HCT116 (cell line): ENCODE measurements around the gene HSD17B13. TPM values are rescaled to one million over a fixed set of nuclear protein-coding genes. Genes with fewer than 3 reads are reported as not detected.

Source experiments
- ATAC-seq: fragments of 200-7000 bp; cut with Tn5 transposase; 2 replicates; pipeline ENCODE4 v1.9.1; 2020; ENCODE audit warnings: mild to moderate bottlenecking, moderate library complexity
- BruUV-seq: library from RNA; stranded (reverse); fragments of 400-500 nt; replicated peaks from 2 replicates; lab custom pipeline; 2021; lab: Mats Ljungman, UMichigan
- CTCF ChIA-PET: fragments of 300-600 bp; sonication (Branson Sonifier 250); formaldehyde crosslinking; loops from one replicate; lab custom pipeline; 2021; ENCODE audit warnings: antibody characterized with exemption; lab: Charles Lee
- POLR2A ChIA-PET: fragments of 300-600, 350-600 bp; sonication (Branson Sonifier 250); formaldehyde crosslinking; loops from one replicate; lab custom pipeline; 2021; ENCODE audit warnings: antibody characterized with exemption; lab: Charles Lee
- RAD21 ChIA-PET, 2 experiments: fragments of 300-600 bp; sonication (Branson Sonifier 250); formaldehyde crosslinking; loops; one replicate each; lab custom pipeline; 2023; ENCODE audit warnings: low total read pairs in 2 of 2; ENCODE audit not compliant: uncharacterized antibody in 2 of 2, unreplicated experiment in 2 of 2, low non-redundant PET in 1 of 2; lab: Charles Lee
- DNase-seq: peaks from one replicate; pipeline ENCODE4 v3.0.0-alpha.2; 2010; ENCODE audit warnings: low read depth, low spot score
- H2AFZ ChIP-seq: fragments of 200-600 bp; shearing (Covaris generic), sonication (generic); 2 replicates; pipeline ENCODE4 v1.6.1; 2017; ENCODE audit warnings: low read depth, mixed run types, mixed read lengths, antibody characterized with exemption, low read length; ENCODE audit not compliant: poor library complexity, severe bottlenecking
- H3K27ac ChIP-seq: 2 replicates; pipeline ENCODE4 v1.5.1; 2012; ENCODE audit warnings: low read depth, low read length
- H3K27me3 ChIP-seq: fragments of 200-600 bp; sonication (generic); 2 replicates; pipeline ENCODE4 v1.6.1; 2016; ENCODE audit warnings: mixed run types, low read length, mixed read lengths; ENCODE audit not compliant: insufficient read depth
- H3K36me3 ChIP-seq, 2 experiments: fragments of 200-500 bp in 1 of 2; fragments of 200-600 bp in 1 of 2; sonication (Bioruptor generic) in 1 of 2; sonication (generic) in 1 of 2; 2 replicates each; pipeline versions ENCODE4 v1.5.1 to v1.6.1; 2014 to 2016; ENCODE audit warnings: low read length in 2 of 2, inconsistent platforms in 1 of 2, mixed read lengths in 1 of 2, mixed run types in 1 of 2; ENCODE audit not compliant: insufficient read depth in 2 of 2, control insufficient read depth in 1 of 2
- H3K4me1 ChIP-seq, 2 experiments: fragments of 200-600 bp in 1 of 2; sonication (generic) in 1 of 2; 2 replicates each; pipeline versions ENCODE4 v1.5.1 to v1.6.1; 2012 to 2017; ENCODE audit warnings: low read length in 2 of 2, inconsistent platforms in 1 of 2, mild to moderate bottlenecking in 1 of 2, mixed read lengths in 1 of 2, mixed run types in 1 of 2, moderate library complexity in 1 of 2; ENCODE audit not compliant: insufficient read depth in 2 of 2, control insufficient read depth in 1 of 2
- H3K4me2 ChIP-seq: fragments of 200-600 bp; sonication (generic); 2 replicates; pipeline ENCODE4 v1.6.1; 2017; ENCODE audit warnings: mixed run types, low read length, mixed read lengths
- H3K4me3 ChIP-seq, 2 experiments: fragments of 200-600 bp in 1 of 2; sonication (generic) in 1 of 2; replicated peaks in 1 of 2; 2 replicates each; pipeline ENCODE4 v1.5.1; 2011 to 2016; ENCODE audit warnings: low read length in 2 of 2, control low read depth in 1 of 2, low read depth in 1 of 2, mild to moderate bottlenecking in 1 of 2, mixed read lengths in 1 of 2, mixed run types in 1 of 2
- H3K79me2 ChIP-seq: fragments of 200-600 bp; sonication (generic); 2 replicates; pipeline ENCODE4 v1.6.1; 2017; ENCODE audit warnings: mild to moderate bottlenecking, mixed run types, low read length, moderate library complexity, mixed read lengths; ENCODE audit not compliant: insufficient read depth
- H3K9ac ChIP-seq: fragments of 200-600 bp; sonication (generic); 2 replicates; pipeline ENCODE4 v1.6.1; 2016; ENCODE audit warnings: low read length, mixed read lengths
- H3K9me2 ChIP-seq: fragments of 200-600 bp; sonication (generic), shearing (Covaris generic); 2 replicates; pipeline ENCODE4 v1.6.1; 2017; ENCODE audit warnings: mixed run types, mild to moderate bottlenecking, moderate library complexity; ENCODE audit not compliant: insufficient read depth
- H3K9me3 ChIP-seq, 2 experiments: fragments of 200-500 bp in 1 of 2; fragments of 200-600 bp in 1 of 2; sonication (Bioruptor generic) in 1 of 2; sonication (generic) in 1 of 2; 2 replicates each; pipeline ENCODE4 v1.6.1; 2014 to 2017; ENCODE audit warnings: low read length in 2 of 2, mixed read lengths in 2 of 2, inconsistent platforms in 1 of 2, low read depth in 1 of 2, mild to moderate bottlenecking in 1 of 2, mixed run types in 1 of 2, moderate library complexity in 1 of 2; ENCODE audit not compliant: control insufficient read depth in 1 of 2, insufficient read depth in 1 of 2
- H4K20me1 ChIP-seq: fragments of 200-600 bp; sonication (generic), shearing (Covaris generic); 2 replicates; pipeline ENCODE4 v1.6.1; 2017; ENCODE audit warnings: mixed run types, mild to moderate bottlenecking, moderate library complexity; ENCODE audit not compliant: insufficient read depth
- ATF3 ChIP-seq: IDR thresholded peaks from 2 replicates; pipeline ENCODE4 v1.6.1; 2012
- CBX3 ChIP-seq: IDR thresholded peaks from 2 replicates; pipeline ENCODE4 v1.6.1; 2012; ENCODE audit warnings: low read depth
- CEBPB ChIP-seq: IDR thresholded peaks from 2 replicates; pipeline ENCODE4 v1.6.1; 2012; ENCODE audit warnings: low read depth
- EGR1 ChIP-seq: IDR thresholded peaks from 2 replicates; pipeline ENCODE4 v1.6.1; 2012; ENCODE audit warnings: low read depth
- ELF1 ChIP-seq: IDR thresholded peaks from 2 replicates; pipeline ENCODE4 v1.6.1; 2012; ENCODE audit warnings: low read depth, borderline replicate concordance
- EZH2 ChIP-seq: fragments of 200-600 bp; sonication (generic); IDR thresholded peaks from 2 replicates; pipeline ENCODE4 v1.6.1; 2017; ENCODE audit warnings: antibody characterized with exemption, mixed run types
- FOSL1 ChIP-seq: IDR thresholded peaks from 2 replicates; pipeline ENCODE4 v1.6.1; 2012; ENCODE audit warnings: low read depth
- JUND ChIP-seq: IDR thresholded peaks from 2 replicates; pipeline ENCODE4 v1.6.1; 2012
- MAX ChIP-seq: IDR thresholded peaks from 2 replicates; pipeline ENCODE4 v1.6.1; 2012
- POLR2A ChIP-seq: IDR thresholded peaks from 2 replicates; pipeline ENCODE4 v1.7.0; 2011; ENCODE audit warnings: borderline replicate concordance; ENCODE audit not compliant: insufficient read depth, insufficient read length; ENCODE audit errors: extremely low read depth
- POLR2AphosphoS5 ChIP-seq: IDR thresholded peaks from 2 replicates; pipeline ENCODE4 v1.6.1; 2011; ENCODE audit warnings: mild to moderate bottlenecking, low read depth, low read length, moderate library complexity
- RAD21 ChIP-seq: IDR thresholded peaks from 2 replicates; pipeline ENCODE4 v1.6.1; 2012; ENCODE audit warnings: low read depth, mild to moderate bottlenecking
- REST ChIP-seq: IDR thresholded peaks from 2 replicates; pipeline ENCODE4 v1.6.1; 2012; ENCODE audit warnings: low read depth
- TCF7L2 ChIP-seq: IDR thresholded peaks from 2 replicates; pipeline ENCODE4 v1.7.0; 2011; ENCODE audit warnings: borderline replicate concordance, inconsistent platforms; ENCODE audit not compliant: insufficient read depth, insufficient read length; ENCODE audit errors: extremely low read depth
- YY1 ChIP-seq: IDR thresholded peaks from 2 replicates; pipeline ENCODE4 v1.6.1; 2011; ENCODE audit warnings: low read length, low read depth, moderate library complexity, mild to moderate bottlenecking; ENCODE audit not compliant: insufficient replicate concordance; ENCODE audit errors: extremely low read depth
- ZBTB33 ChIP-seq: IDR thresholded peaks from 2 replicates; pipeline ENCODE4 v1.6.1; 2011; ENCODE audit warnings: mild to moderate bottlenecking, low read length, moderate library complexity; ENCODE audit not compliant: insufficient replicate concordance; ENCODE audit errors: extremely low read depth
- intact Hi-C: fragments of 100-400 bp; cut with micrococcal nuclease; formaldehyde crosslinking; loops from 2 replicates; pipeline ENCODE4 v1.10.0; 2022
- total RNA-seq: library from RNA; stranded (reverse); gene quantifications from one replicate; pipeline ENCODE4 v1.2.1, GENCODE V29; 2021; ENCODE audit not compliant: unreplicated experiment

Gene HSD17B13
- total RNA-seq, 1 experiment from 2014 or later, result 0.81 TPM

GRCh38 chr4:87309625-87310024 is 13.1 kb downstream of the HSD17B13 start:
- POLR2A ChIA-PET, result no interaction called here
- no peaks in the 10 kb centered on the region for H4K20me1 ChIP-seq
- DNase-seq (no peak), ATAC-seq (no peak)
- BruUV-seq, result no TSS peak
- no peak overlapping the region for H2AFZ ChIP-seq
- intact Hi-C loops, result no loop called here
- H3K36me3 ChIP-seq, result no peaks in the 10 kb centered on the region
- RAD21 ChIA-PET, result no interaction called here
- CTCF ChIA-PET, result no interaction called here
- H3K4me1 ChIP-seq, result no peaks in the 10 kb centered on the region
- H3K79me2 ChIP-seq, result no peaks in the 10 kb centered on the region
- H3K4me3 ChIP-seq, result no peak overlapping the region
- no peak overlapping the region for H3K27ac ChIP-seq
- no peaks in the 10 kb centered on the region for H3K9me2 ChIP-seq
- TF ChIP-seq CBX3, result no peak
- no peaks in the 10 kb centered on the region for H3K9me3 ChIP-seq
- H3K27me3 ChIP-seq, result no peaks in the 10 kb centered on the region
- no peak overlapping the region for H3K9ac ChIP-seq
- no peak overlapping the region for H3K4me2 ChIP-seq

GRCh38 chr4:87306056-87306455 is 16.6 kb downstream of the HSD17B13 start:
- no peak overlapping the region for H2AFZ ChIP-seq
- ChIA-PET CTCF (no interaction called here), POLR2A (no interaction called here), RAD21 (no interaction called here)
- H3K9me2 ChIP-seq, result no peaks in the 10 kb centered on the region
- H3K4me1 ChIP-seq, result no peaks in the 10 kb centered on the region
- H3K9me3 ChIP-seq, result no peaks in the 10 kb centered on the region
- intact Hi-C loops, result no loop called here
- H3K9ac ChIP-seq, result no peak overlapping the region
- no peak overlapping the region for H3K27ac ChIP-seq
- H4K20me1 ChIP-seq, result no peaks in the 10 kb centered on the region
- no peak overlapping the region for H3K4me2 ChIP-seq
- DNase-seq (no peak), ATAC-seq (no peak)
- no peaks in the 10 kb centered on the region for H3K79me2 ChIP-seq
- H3K36me3 ChIP-seq, result no peaks in the 10 kb centered on the region
- no peaks in the 10 kb centered on the region for H3K27me3 ChIP-seq
- no TSS peak for BruUV-seq
- no peak overlapping the region for H3K4me3 ChIP-seq
- TF ChIP-seq YY1 (no peak), CEBPB (no peak), RAD21 (no peak), JUND (no peak), ATF3 (no peak), MAX (no peak), TCF7L2 (no peak), ZBTB33 (no peak), EGR1 (no peak), CBX3 (no peak), POLR2AphosphoS5 (no peak), REST (no peak), ELF1 (no peak), POLR2A (no peak), EZH2 (no peak), FOSL1 (no peak)
